HG02798 (cell line): ENCODE data around the gene CAMSAP2.
"Not testable (repeated sequence)": the region's sequence is repeated elsewhere in the genome, so short reads cannot be mapped to it uniquely, and the experiment has no call there.

Experiments
- ATAC-seq: cut with Tn5 transposase; IDR thresholded peaks from one replicate; pipeline ENCODE4 v1.9.1; 2021; ENCODE audit warnings: mild to moderate bottlenecking; ENCODE audit not compliant: unreplicated experiment, poor library complexity

Gene CAMSAP2

GRCh38 chr1:200780545-200781369 is 42.1 kb downstream of the CAMSAP2 start:
- peak; percentile 47 for ATAC-seq

GRCh38 chr1:200783926-200784325 is 45.2 kb downstream of the CAMSAP2 start:
- ATAC-seq, result no peak

- ATAC-seq, result no peak
Observed at GRCh38 chr1:200784576-200784975, 45.9 kb downstream of the CAMSAP2 start.

GRCh38 chr1:200786788-200787187 is 48.1 kb downstream of the CAMSAP2 start:
- no peak for ATAC-seq

GRCh38 chr1:200787896-200788387 is 49.2 kb downstream of the CAMSAP2 start:
- ATAC-seq, result no peak

- ATAC-seq, result not testable (repeated sequence)
Observed at GRCh38 chr1:200791012-200791411, 52.3 kb downstream of the CAMSAP2 start.

GRCh38 chr1:200793677-200794076 is 55.0 kb downstream of the CAMSAP2 start:
- no peak for ATAC-seq

- no peak for ATAC-seq
Observed at GRCh38 chr1:200794506-200795065, 55.9 kb downstream of the CAMSAP2 start.

- no peak for ATAC-seq
Observed at GRCh38 chr1:200795156-200795555, 56.5 kb downstream of the CAMSAP2 start.

- no peak for ATAC-seq
Observed at GRCh38 chr1:200802042-200802441, 63.3 kb downstream of the CAMSAP2 start.

- peak; percentile 76 for ATAC-seq
Observed at GRCh38 chr1:200802865-200803512, 64.3 kb downstream of the CAMSAP2 start.

GRCh38 chr1:200805719-200806118 is 67.0 kb downstream of the CAMSAP2 start:
- no peak for ATAC-seq

- ATAC-seq, result no peak
Observed at GRCh38 chr1:200808846-200809245, 70.2 kb downstream of the CAMSAP2 start.

- no peak for ATAC-seq
Observed at GRCh38 chr1:200811704-200812103, 73.0 kb downstream of the CAMSAP2 start.

- not testable (repeated sequence) for ATAC-seq
Observed at GRCh38 chr1:200816624-200817224, 78.0 kb downstream of the CAMSAP2 start.

- no peak for ATAC-seq
Observed at GRCh38 chr1:200818248-200818647, 79.6 kb downstream of the CAMSAP2 start.

GRCh38 chr1:200819726-200820125 is 81.0 kb downstream of the CAMSAP2 start:
- ATAC-seq, result no peak

GRCh38 chr1:200831091-200831490 is 92.4 kb downstream of the CAMSAP2 start:
- ATAC-seq, result no peak

GRCh38 chr1:200834383-200834782 is 95.7 kb downstream of the CAMSAP2 start:
- no peak for ATAC-seq

GRCh38 chr1:200836213-200836612 is 97.5 kb downstream of the CAMSAP2 start:
- ATAC-seq, result no peak
